HEK293 (cell line): ENCODE data around the gene CPHXL.

Experiments used
- CTCF ChIA-PET: fragments of 350-600 bp; formaldehyde crosslinking; extraction: SDS; loops from one replicate; lab custom pipeline; 2021; ENCODE audit warnings: antibody characterized with exemption; lab: Yijun Ruan, JAX
- POLR2A ChIA-PET: fragments of 300-600 bp; formaldehyde crosslinking; extraction: SDS; loops from one replicate; lab custom pipeline; 2020; ENCODE audit warnings: antibody characterized with exemption, inconsistent platforms; lab: Yijun Ruan, JAX
- H3K27ac ChIP-seq: fragments of 200-500 bp; sonication (Bioruptor generic); 2 replicates; pipeline ENCODE4 v1.5.1; 2014; ENCODE audit warnings: low read depth, low read length, control low read depth, inconsistent platforms; ENCODE audit errors: extremely low read depth
- H3K36me3 ChIP-seq, 2 experiments: fragments of 200-500 bp in 1 of 2; sonication (Bioruptor generic) in 1 of 2; 1 replicate in 1 of 2; 2 replicates in 1 of 2; pipeline ENCODE4 v1.5.1; 2014 to 2017; ENCODE audit warnings: inconsistent platforms in 2 of 2, low read length in 2 of 2; ENCODE audit not compliant: control insufficient read depth in 2 of 2, insufficient read depth in 1 of 2
- H3K4me1 ChIP-seq: fragments of 200-500 bp; sonication (Bioruptor generic); 2 replicates; pipeline ENCODE4 v1.5.1; 2014; ENCODE audit warnings: mild to moderate bottlenecking, low read length, inconsistent platforms; ENCODE audit not compliant: control insufficient read depth, insufficient read depth
- H3K4me3 ChIP-seq: 2 replicates; pipeline ENCODE4 v1.5.1; 2011; ENCODE audit warnings: low read depth, mild to moderate bottlenecking, control low read depth, low read length, moderate library complexity
- H3K9me3 ChIP-seq: fragments of 200-500 bp; sonication (Bioruptor generic); 2 replicates; pipeline ENCODE4 v1.5.1; 2014; ENCODE audit warnings: low read depth, low read length, inconsistent platforms; ENCODE audit not compliant: control insufficient read depth, insufficient read depth
- BCL11B ChIP-seq: fragments of 450-650 bp; formaldehyde crosslinking; IDR thresholded peaks from 2 replicates; pipeline ENCODE4 v1.5.1; 2016; ENCODE audit warnings: low read depth, missing biosample characterization, missing genetic modification characterization
- INSM2 ChIP-seq: fragments of 450-650 bp; formaldehyde crosslinking; IDR thresholded peaks from 2 replicates; pipeline ENCODE4 v1.5.1; 2016; ENCODE audit warnings: missing biosample characterization, missing genetic modification characterization
- KLF10 ChIP-seq: fragments of 450-650 bp; IDR thresholded peaks from 2 replicates; pipeline ENCODE4 v1.5.1; 2018; ENCODE audit warnings: missing biosample characterization, mild to moderate bottlenecking, missing genetic modification characterization
- MZF1 ChIP-seq: fragments of 450-650 bp; formaldehyde crosslinking; IDR thresholded peaks from 2 replicates; pipeline ENCODE4 v1.5.1; 2017; ENCODE audit warnings: missing biosample characterization, missing genetic modification characterization, borderline replicate concordance
- OSR2 ChIP-seq: fragments of 450-650 bp; formaldehyde crosslinking; IDR thresholded peaks from 2 replicates; pipeline ENCODE4 v1.5.1; 2016; ENCODE audit warnings: missing biosample characterization, missing genetic modification characterization
- PRDM1 ChIP-seq: fragments of 450-650 bp; formaldehyde crosslinking; IDR thresholded peaks from 2 replicates; pipeline ENCODE4; 2016; ENCODE audit warnings: missing biosample characterization, missing genetic modification characterization
- PRDM4 ChIP-seq: fragments of 450-650 bp; formaldehyde crosslinking; IDR thresholded peaks from 2 replicates; pipeline ENCODE4 v1.5.1; 2017; ENCODE audit warnings: missing biosample characterization, missing genetic modification characterization
- RBAK ChIP-seq: fragments of 450-650 bp; formaldehyde crosslinking; IDR thresholded peaks from 2 replicates; pipeline ENCODE4 v1.5.1; 2016; ENCODE audit warnings: missing biosample characterization, missing genetic modification characterization
- SP3 ChIP-seq: fragments of 450-650 bp; formaldehyde crosslinking; IDR thresholded peaks from 2 replicates; pipeline ENCODE4 v1.5.1; 2016; ENCODE audit warnings: missing biosample characterization, missing genetic modification characterization
- TRIM28 ChIP-seq: IDR thresholded peaks from 2 replicates; pipeline ENCODE4 v1.6.1; 2011; ENCODE audit warnings: low read length, control low read depth, borderline replicate concordance
- YY1 ChIP-seq: fragments of 450-650 bp; formaldehyde crosslinking; IDR thresholded peaks from 2 replicates; pipeline ENCODE4 v1.5.1; 2018; ENCODE audit warnings: missing biosample characterization, missing genetic modification characterization
- ZBTB48 ChIP-seq: fragments of 450-650 bp; formaldehyde crosslinking; IDR thresholded peaks from 2 replicates; pipeline ENCODE4 v1.5.1; 2016; ENCODE audit warnings: missing biosample characterization, missing genetic modification characterization
- ZFHX2 ChIP-seq: fragments of 450-650 bp; formaldehyde crosslinking; conservative IDR thresholded peaks from 2 replicates; pipeline ENCODE4 v1.5.1; 2016; ENCODE audit warnings: missing biosample characterization, missing genetic modification characterization
- ZNF140 ChIP-seq: fragments of 450-650 bp; formaldehyde crosslinking; IDR thresholded peaks from 2 replicates; pipeline ENCODE4 v1.5.1; 2016; ENCODE audit warnings: missing biosample characterization, missing genetic modification characterization
- ZNF146 ChIP-seq: fragments of 450-650 bp; formaldehyde crosslinking; IDR thresholded peaks from 2 replicates; pipeline ENCODE4 v1.5.1; 2016; ENCODE audit warnings: missing biosample characterization, missing genetic modification characterization
- ZNF214 ChIP-seq: fragments of 450-650 bp; formaldehyde crosslinking; IDR thresholded peaks from 2 replicates; pipeline ENCODE4 v1.5.1; 2017; ENCODE audit warnings: missing biosample characterization, mild to moderate bottlenecking, missing genetic modification characterization, borderline replicate concordance
- ZNF221 ChIP-seq: fragments of 450-650 bp; formaldehyde crosslinking; IDR thresholded peaks from 2 replicates; pipeline ENCODE4 v1.5.1; 2017; ENCODE audit warnings: missing biosample characterization, missing genetic modification characterization, borderline replicate concordance
- ZNF510 ChIP-seq: fragments of 450-650 bp; formaldehyde crosslinking; IDR thresholded peaks from 2 replicates; pipeline ENCODE4 v1.5.1; 2018; ENCODE audit warnings: mild to moderate bottlenecking, missing genetic modification characterization, missing biosample characterization; ENCODE audit not compliant: insufficient replicate concordance
- ZNF514 ChIP-seq: fragments of 450-650 bp; formaldehyde crosslinking; IDR thresholded peaks from 2 replicates; pipeline ENCODE4 v1.5.1; 2016; ENCODE audit warnings: missing biosample characterization, missing genetic modification characterization
- ZNF580 ChIP-seq: fragments of 450-650 bp; formaldehyde crosslinking; IDR thresholded peaks from 2 replicates; pipeline ENCODE4 v1.5.1; 2016; ENCODE audit warnings: missing biosample characterization, missing genetic modification characterization
- ZNF621 ChIP-seq: fragments of 450-650 bp; formaldehyde crosslinking; IDR thresholded peaks from 2 replicates; pipeline ENCODE4 v1.5.1; 2017; ENCODE audit warnings: missing biosample characterization, missing genetic modification characterization
- ZNF623 ChIP-seq: fragments of 450-650 bp; formaldehyde crosslinking; IDR thresholded peaks from 2 replicates; pipeline ENCODE4 v1.5.1; 2016; ENCODE audit warnings: missing biosample characterization, missing genetic modification characterization
- ZNF624 ChIP-seq: fragments of 450-650 bp; formaldehyde crosslinking; IDR thresholded peaks from 2 replicates; pipeline ENCODE4 v1.5.1; 2017; ENCODE audit warnings: missing biosample characterization, missing genetic modification characterization
- ZNF626 ChIP-seq: fragments of 450-650 bp; sonication (Bioruptor Pico); formaldehyde crosslinking; IDR thresholded peaks from 2 replicates; pipeline ENCODE4 v1.5.1; 2018; ENCODE audit warnings: missing biosample characterization, missing genetic modification characterization, inconsistent platforms
- ZSCAN5A ChIP-seq: fragments of 450-650 bp; formaldehyde crosslinking; IDR thresholded peaks from 2 replicates; pipeline ENCODE4 v1.5.1; 2016; ENCODE audit warnings: missing biosample characterization, missing genetic modification characterization

The CPHXL gene

GRCh38 chr16:75745823-75746222, 19.5 kb upstream of the CPHXL start (continued):
- no peak for TF ChIP-seq ZNF221
- TF ChIP-seq INSM2 (tag by site-specific recombination), result no peak

- POLR2A ChIA-PET, result no interaction called here
- Histone ChIP-seq H3K27ac (no peak overlapping the region), H3K9me3 (no peaks in the 10 kb centered on the region; the same call in 1 of the 2 replicates), H3K4me3 (no peak overlapping the region), H3K4me1 (0 out of 2 replicates have a peak, but pooled peaks cover 1% of the 10 kb centered on the region), H3K36me3 (no peaks in the 10 kb centered on the region)
- TF ChIP-seq OSR2 (tag by site-specific recombination) (no peak), ZNF623 (tag by site-specific recombination) (no peak), KLF10 (tag by site-specific recombination) (no peak), ZFHX2 (tag by site-specific recombination) (no peak), SP3 (tag by site-specific recombination) (no peak), ZNF624 (no peak), ZNF146 (no peak), ZSCAN5A (tag by site-specific recombination) (no peak), RBAK (tag by site-specific recombination) (no peak), ZNF514 (tag by site-specific recombination) (no peak), ZBTB48 (tag by site-specific recombination) (no peak), ZNF140 (tag by site-specific recombination) (no peak)
- CTCF ChIA-PET, result no interaction called here
Observed at GRCh38 chr16:75745242-75745641, 19.0 kb upstream of the CPHXL start.

GRCh38 chr16:75742424-75743047, 16.2 kb upstream of the CPHXL start:
- Histone ChIP-seq H3K27ac (no peak overlapping the region), H3K4me3 (no peak overlapping the region), H3K36me3 (no peaks in the 10 kb centered on the region), H3K4me1 (no peaks in the 10 kb centered on the region), H3K9me3 (no peaks in the 10 kb centered on the region; the same call in 1 of the 2 replicates)
- POLR2A ChIA-PET, result no interaction called here
- CTCF ChIA-PET, result interaction anchor here (0.8 kb wide), 1 partner anchor 543 kb away, joined by 4 read pairs; no protein-coding TSS in a partner anchor
- peak; percentile 33 for TF ChIP-seq ZNF510
- no peak for TF ChIP-seq ZNF214
- no peak for TF ChIP-seq ZNF221
- no peak for TF ChIP-seq BCL11B (tag by site-specific recombination)
- TF ChIP-seq ZNF621 (tag by site-specific recombination), result no peak
- TF ChIP-seq YY1 (tag by site-specific recombination), result no peak
- TF ChIP-seq TRIM28, result peak; percentile 99
- 0 out of 2 replicates have a peak, but pooled peaks have one; percentile 30 for TF ChIP-seq MZF1 (tag by site-specific recombination)
- no peak for TF ChIP-seq ZNF580
- no peak for TF ChIP-seq PRDM4 (tag by site-specific recombination)
- no peak for TF ChIP-seq PRDM1 (tag by site-specific recombination)
- peak; percentile 91; the same call in 1 of the 2 replicates for TF ChIP-seq ZNF626 (tag by site-specific recombination)
